GM21515 (cell line): ENCODE data around the gene CFAP43.
"Not testable (repeated sequence)": the region's sequence is repeated elsewhere in the genome, so short reads cannot be mapped to it uniquely, and the experiment has no call there.

ENCODE experiments used
- ATAC-seq: cut with Tn5 transposase; IDR thresholded peaks from one replicate; pipeline ENCODE4 v1.9.1; 2021; ENCODE audit not compliant: unreplicated experiment

Gene CFAP43

GRCh38 chr10:104258209-104258608 lies 26.0 kb upstream of the CFAP43 start:
- no peak for ATAC-seq

GRCh38 chr10:104257235-104257634 lies 25.1 kb upstream of the CFAP43 start:
- ATAC-seq: no peak

- ATAC-seq: no peak
These were observed 24.3 kb upstream of the CFAP43 start for GRCh38 chr10:104256335-104256961.

GRCh38 chr10:104255311-104255981 lies 23.3 kb upstream of the CFAP43 start:
- ATAC-seq: peak; percentile 39

- peak; percentile 86 for ATAC-seq
These were observed 22.5 kb upstream of the CFAP43 start, which contains the start of gene GSTO1 for GRCh38 chr10:104254493-104255310. Gene GSTO1, plus strand, starts transcription at chr10:104254892. Its CDS starts 37 bp downstream, at chr10:104254929.

GRCh38 chr10:104253606-104254410 lies 21.6 kb upstream of the CFAP43 start:
- no peak for ATAC-seq

GRCh38 chr10:104253106-104253505 lies 20.9 kb upstream of the CFAP43 start:
- no peak for ATAC-seq

- no peak for ATAC-seq
These were observed 20.2 kb upstream of the CFAP43 start for GRCh38 chr10:104252368-104252767.

GRCh38 chr10:104251443-104251842 lies 19.3 kb upstream of the CFAP43 start:
- ATAC-seq: no peak

- no peak for ATAC-seq
These were observed 18.2 kb upstream of the CFAP43 start for GRCh38 chr10:104250371-104250770.

GRCh38 chr10:104248931-104249330 lies 16.8 kb upstream of the CFAP43 start:
- ATAC-seq: not testable (repeated sequence)

- no peak for ATAC-seq
These were observed 15.5 kb upstream of the CFAP43 start for GRCh38 chr10:104247513-104248146.

GRCh38 chr10:104246976-104247375 lies 14.8 kb upstream of the CFAP43 start:
- ATAC-seq: no peak

GRCh38 chr10:104245066-104245632 lies 13.0 kb upstream of the CFAP43 start:
- ATAC-seq: no peak

- ATAC-seq: no peak
These were observed 11.3 kb upstream of the CFAP43 start for GRCh38 chr10:104243512-104243911.

- not testable (repeated sequence) for ATAC-seq
These were observed 10.8 kb upstream of the CFAP43 start for GRCh38 chr10:104243009-104243408.

GRCh38 chr10:104242545-104242944 lies 10.4 kb upstream of the CFAP43 start:
- no peak for ATAC-seq

GRCh38 chr10:104240078-104240477 lies 7.9 kb upstream of the CFAP43 start:
- no peak for ATAC-seq

- no peak for ATAC-seq
These were observed 3.6 kb upstream of the CFAP43 start for GRCh38 chr10:104235801-104236200.

GRCh38 chr10:104234934-104235333 lies 2.8 kb upstream of the CFAP43 start:
- ATAC-seq: no peak
